Epidermal melanocyte (primary cell): ENCODE data around the gene CCDC71L.

ENCODE experiments used
- DNase-seq: peaks from one replicate; pipeline ENCODE4 v3.0.0; 2011; ENCODE audit warnings: low spot score; ENCODE audit not compliant: insufficient read length

CCDC71L gene

GRCh38 chr7:106659166-106659962, 1.6 kb downstream of the CCDC71L start:
- no peak for DNase-seq

GRCh38 chr7:106658316-106659165, 2.4 kb downstream of the CCDC71L start:
- DNase-seq: no peak

GRCh38 chr7:106657085-106657991, 3.6 kb downstream of the CCDC71L start:
- no peak for DNase-seq

DNA sequence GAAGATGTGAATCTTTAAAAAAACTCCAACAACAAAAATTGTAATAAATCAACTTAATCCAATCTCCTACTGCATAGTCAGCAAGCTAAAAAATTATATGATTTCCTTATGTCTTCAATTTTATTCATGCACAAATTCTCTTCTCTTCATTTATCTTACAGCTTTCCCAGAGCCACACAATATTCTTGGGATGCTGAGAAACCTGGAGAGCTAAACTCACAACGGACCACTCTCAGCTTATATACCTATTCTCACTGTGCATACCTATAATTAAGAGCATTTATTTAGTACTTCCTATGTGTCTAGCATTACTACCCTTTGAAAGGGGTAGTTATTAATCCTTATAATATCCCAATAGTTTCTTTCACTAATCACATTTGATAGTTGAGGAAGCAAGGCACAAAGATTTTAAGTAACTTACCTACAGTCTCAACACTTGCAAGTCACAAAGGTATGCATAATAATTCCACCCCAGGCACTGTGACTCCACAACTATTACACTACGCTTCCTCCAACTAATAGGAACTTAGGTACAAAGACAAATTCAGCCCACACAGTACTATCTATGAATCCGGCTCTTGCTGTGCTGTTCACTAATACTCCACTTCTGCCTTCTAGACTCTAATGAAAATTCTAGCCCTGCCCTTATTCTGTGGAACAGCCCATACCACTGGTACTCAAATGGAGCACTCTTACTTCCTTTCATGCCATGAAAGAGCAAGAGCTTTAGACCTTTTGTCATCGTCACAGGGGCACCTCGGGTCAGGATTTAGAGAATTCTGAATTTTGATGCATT, 5.1 kb downstream of the CCDC71L start:
- DNase-seq: no peak

DNA sequence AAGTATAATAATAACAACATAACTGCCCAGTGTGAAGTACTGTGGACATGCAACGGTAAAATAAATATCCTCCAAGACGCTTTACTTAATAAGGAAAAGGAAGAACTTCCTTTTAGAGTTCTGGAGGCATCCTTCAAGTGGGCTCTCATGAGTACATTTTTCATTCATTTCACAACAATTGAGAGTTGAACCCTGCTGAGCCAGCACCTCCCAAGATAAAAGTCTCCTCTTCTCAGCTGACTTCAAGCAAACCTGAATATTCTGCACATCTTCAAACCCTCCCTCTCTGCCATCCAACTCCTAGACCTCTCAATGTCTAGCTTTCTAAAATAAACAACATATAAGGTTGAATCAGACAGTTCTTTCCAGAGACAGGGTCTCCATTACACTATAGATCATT, 7.5 kb downstream of the CCDC71L start:
- DNase-seq: no peak

GRCh38 chr7:106652909-106653308, 8.0 kb downstream of the CCDC71L start:
- no peak for DNase-seq

DNA sequence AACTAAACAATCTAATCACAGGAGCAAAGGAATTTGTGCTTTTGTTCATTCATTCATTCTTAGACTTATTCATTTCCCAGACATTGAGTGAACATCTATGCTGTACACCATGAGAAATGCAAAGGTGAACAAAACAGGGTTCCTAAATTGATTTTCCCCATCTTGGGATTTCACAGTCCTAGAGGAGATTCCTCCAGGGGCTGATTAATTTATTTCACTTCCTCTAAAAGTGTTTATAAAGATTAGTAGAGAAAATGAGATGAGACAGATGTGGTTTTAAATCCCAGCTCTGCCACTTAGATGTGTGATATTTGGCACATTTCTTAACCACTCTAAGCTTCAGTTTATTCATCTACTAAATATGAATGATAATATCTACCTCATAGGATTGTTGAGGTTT, 8.9 kb downstream of the CCDC71L start:
- no peak for DNase-seq

GRCh38 chr7:106646256-106646655, 14.7 kb downstream of the CCDC71L start:
- DNase-seq: no peak

GRCh38 chr7:106644999-106645398, 16.0 kb downstream of the CCDC71L start:
- no peak for DNase-seq

DNA sequence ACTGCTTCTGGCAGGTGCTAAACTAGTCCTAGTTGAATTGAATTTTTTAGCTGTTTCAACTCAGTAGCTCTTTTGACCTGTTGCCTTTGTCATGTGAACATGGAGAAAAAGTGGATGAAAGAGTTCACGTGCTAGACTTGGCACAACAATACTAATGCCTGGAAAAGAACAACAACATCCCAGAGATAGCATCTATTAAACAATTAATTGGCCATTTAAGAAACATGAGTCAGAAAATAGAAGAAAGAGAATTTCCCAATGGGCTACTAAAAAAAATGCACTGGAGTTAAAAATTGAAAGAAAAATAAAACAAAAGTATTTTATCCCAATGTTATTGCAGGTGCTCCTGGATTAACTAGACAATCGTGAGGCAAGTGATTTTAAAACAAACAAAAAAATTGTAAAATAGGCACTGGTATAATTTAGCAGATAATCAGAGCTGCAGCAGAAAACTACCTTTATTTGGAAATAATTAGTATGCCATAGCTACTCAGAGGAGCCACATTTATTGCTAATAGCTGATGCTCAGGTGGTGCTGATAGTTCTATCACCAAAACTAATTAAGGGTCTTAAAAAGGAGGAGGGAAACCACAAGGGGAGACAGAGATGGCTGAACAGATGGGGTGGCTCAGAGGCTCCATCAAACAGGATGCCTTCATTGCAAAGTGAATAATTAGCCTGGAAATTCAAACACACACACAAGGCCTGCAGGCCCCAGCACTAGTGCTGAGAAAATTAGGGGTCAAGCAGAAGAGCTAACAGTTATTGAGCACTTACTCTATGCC, 17.6 kb downstream of the CCDC71L start:
- no peak for DNase-seq

- no peak for DNase-seq
Observed at GRCh38 chr7:106641416-106641815, 19.5 kb downstream of the CCDC71L start.

DNA sequence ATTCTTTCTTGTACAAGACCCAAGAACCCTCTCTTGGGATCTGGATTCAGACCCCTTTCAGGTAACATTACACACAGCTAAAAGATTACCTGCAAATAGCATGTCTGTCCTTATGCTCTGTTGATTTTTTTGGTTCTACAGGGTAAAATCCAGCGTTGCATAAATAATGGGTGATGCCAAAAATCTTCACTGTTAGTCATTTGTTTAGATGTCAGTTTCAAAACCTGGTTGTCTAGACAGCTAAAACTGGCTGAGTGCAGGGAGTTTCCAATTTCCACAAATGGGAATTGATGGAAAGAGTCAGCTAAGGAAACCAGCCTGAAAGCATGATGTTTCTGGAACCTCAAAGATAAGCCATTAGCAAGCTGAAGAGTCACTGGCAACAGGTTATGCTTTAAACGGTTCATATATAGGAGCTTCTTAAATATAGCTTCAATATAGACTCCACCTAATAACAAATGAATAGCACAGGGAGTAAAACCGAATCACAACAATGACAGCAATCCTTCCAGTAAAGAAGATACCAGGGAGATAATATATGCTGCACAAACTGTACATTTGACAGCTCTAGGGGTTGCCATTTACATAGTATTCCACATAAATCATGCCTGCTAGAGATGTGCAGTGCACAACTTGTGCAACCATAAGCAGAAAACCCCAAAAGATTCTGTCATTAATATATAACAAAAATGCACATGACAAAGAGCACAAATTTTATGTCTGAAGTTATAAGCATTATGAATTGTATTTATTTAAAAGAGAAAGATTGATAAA, 20.4 kb downstream of the CCDC71L start:
- no peak for DNase-seq

DNA sequence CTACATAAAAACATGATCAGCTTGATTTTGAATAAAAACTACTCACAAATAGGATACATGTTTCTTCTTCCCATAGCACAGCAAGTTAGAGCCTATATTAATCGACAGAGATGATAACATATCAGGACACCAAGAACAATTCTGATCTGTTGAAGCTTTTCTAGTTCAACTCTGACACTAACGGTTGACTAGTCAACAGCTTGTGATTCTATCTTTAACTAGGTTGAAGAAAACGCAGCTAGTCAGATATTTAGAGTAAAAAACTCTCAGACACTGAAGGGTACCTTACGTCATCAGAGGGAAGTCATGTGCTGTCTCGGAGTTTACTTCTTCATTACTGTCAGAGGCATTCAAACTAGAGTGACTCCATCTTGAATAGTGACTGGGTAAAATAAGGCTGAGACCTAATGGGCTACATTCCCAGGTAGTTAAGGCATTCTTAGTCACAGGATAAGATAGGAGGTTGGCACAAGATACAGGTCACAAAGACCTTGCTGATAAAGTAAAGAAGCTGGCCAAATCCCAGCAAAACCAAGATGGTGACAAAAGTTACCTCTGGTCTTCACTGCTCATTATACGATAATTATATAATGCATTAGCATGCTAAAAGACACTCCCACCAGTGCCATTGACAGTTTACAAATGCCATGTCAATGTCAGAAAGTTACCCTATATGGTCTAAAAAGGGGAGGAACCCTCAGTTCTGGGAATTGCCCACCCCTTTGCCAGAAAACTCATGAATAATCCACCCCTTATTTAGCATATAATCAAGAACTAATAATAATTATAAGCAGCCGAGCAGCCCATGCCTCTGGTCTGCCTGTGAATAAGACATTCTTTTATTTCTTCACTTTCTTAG, 21.3 kb downstream of the CCDC71L start:
- DNase-seq: no peak

DNA sequence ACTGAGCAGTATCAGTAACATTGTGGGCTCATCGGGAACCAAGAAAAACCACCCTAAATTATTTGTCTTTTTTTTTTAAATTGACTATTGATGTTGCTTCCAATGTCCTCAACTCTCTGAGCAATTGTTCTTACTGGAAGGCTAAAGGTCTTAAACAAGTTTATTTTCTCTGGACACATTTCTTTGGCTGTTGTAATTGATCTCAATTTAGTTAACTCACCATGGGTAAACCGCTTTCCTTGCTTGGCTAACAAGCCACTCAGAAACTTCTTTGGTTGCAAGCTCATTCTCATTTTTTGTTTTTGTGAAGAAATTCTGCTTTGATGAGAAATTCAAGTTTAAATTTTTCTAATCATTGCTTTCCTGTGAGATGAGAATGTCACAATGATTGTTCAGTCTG, 25.5 kb downstream of the CCDC71L start:
- no peak for DNase-seq

DNA sequence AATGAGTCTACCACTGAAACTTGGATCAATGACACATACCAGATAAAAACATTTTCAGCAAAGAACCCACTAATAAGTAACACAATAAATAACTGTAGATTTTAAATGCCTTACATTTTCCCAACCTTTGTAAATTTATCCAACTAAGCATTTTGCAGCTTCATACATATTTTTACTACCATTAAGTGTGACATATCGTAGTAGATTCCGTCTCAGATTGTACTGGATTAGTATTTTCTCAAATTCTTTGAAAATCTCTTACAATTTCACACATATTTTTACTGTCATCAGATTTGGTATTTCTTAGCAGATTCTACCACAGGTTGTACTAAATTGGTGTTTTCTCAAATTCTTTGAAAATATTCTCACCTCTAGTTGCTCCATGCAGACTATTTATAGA, 26.0 kb downstream of the CCDC71L start:
- no peak for DNase-seq

DNA sequence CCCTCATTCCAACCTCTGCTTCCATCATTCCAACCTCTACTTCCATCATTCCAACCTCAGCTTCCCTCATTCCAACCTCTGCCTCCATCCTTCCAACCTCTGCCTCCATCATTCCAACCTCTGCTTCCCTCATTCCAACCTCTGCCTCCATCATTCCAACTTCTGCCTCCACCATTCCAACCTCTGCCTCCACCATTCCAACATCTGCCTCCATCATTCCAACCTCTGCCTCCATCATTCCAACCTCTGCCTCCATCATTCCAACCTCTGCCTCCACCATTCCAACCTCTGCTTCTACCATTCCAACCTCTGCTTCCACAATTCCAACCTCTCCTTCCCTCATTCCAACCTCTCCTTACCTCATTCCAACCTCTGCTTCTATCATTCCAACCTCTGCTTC, 30.3 kb downstream of the CCDC71L start:
- no peak for DNase-seq

DNA sequence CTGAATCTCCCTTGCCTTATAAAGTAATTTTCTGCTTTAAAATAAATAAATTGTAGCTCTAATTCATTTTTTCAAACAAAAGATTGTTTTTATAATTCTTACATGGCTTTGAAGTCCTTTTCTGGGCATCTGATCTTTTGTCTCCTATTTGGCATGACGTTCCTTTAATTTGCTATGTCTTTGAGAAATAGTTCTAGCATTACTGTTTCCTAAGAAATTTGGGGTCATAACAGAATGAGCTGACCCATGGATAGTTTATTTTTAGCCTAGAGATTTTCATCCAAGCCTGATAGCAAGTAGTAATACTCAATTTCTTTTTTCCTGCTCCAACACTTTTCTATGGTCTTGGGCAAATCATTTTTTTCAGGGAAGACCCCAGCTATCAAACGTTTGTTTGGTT, 31.4 kb downstream of the CCDC71L start:
- DNase-seq: no peak
